Hematopoietic multipotent progenitor cell (in vitro differentiated cells): ENCODE results near the gene MDGA2. TPM values are rescaled to one million over a fixed set of nuclear protein-coding genes. Genes with fewer than 3 reads are reported as not detected.

Experiments used
- small RNA-seq: library from RNA; depleted of rRNA; stranded (forward); fragments of <200 nt; gene quantifications from one replicate; pipeline ENCODE3, GENCODE V24; 2012
- total RNA-seq: library from RNA; depleted of rRNA; stranded (reverse); fragments of >200 nt; gene quantifications from one replicate; pipeline ENCODE4 v1.2.3, GENCODE V29; 2012

The MDGA2 gene
- total RNA-seq, 1 donor: 0.27 TPM

Small RNAs within 50 kb of the gene (small RNA-seq; reads per million reads assigned to genes)
- gene RF00402: not detected
